ENCODE data around the gene WNT3.

WNT3 gene

DNA sequence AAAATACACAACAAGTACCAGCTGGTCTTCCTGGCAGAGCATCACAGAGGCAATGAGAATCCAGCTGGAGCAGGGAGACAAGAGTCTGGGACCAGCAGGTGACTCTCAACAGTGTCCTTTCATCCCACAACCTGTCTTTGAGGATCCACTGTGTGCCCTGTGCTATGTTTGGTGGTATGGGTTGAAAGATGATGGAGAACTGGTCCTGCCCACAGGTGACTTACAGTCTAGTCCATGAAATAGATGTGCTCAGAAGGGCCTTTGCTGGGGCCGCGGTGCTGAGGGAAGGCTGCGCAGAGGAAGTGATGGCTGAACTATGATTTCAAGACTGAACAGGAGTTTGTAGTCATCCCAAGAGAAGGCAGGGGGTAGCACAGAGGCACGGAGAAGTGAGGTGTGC lies 17.9 kb downstream of the WNT3 start (continued):
- TF ChIP-seq, protein P1, sequence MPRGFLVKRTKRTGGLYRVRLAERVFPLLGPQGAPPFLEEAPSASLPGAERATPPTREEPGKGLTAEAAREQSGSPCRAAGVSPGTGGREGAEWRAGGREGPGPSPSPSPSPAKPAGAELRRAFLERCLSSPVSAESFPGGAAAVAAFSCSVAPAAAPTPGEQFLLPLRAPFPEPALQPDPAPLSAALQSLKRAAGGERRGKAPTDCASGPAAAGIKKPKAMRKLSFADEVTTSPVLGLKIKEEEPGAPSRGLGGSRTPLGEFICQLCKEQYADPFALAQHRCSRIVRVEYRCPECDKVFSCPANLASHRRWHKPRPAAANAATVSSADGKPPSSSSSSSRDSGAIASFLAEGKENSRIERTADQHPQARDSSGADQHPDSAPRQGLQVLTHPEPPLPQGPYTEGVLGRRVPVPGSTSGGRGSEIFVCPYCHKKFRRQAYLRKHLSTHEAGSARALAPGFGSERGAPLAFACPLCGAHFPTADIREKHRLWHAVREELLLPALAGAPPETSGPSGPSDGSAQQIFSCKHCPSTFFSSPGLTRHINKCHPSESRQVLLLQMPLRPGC (tag by site-specific recombination; IDR thresholded peaks at IDR 0.05): no peak
- TF ChIP-seq ZBTB21 (tag by site-specific recombination; IDR thresholded peaks at IDR 0.05): no peak
- TF ChIP-seq ZNF202 (tag by site-specific recombination; IDR thresholded peaks at IDR 0.05; ENCODE audit: borderline replicate concordance): no peak
- no peak for TF ChIP-seq PRDM1 (tag by site-specific recombination; IDR thresholded peaks at IDR 0.05)
- no peak for TF ChIP-seq ZNF350 (tag by site-specific recombination; IDR thresholded peaks at IDR 0.05)
- TF ChIP-seq ZNF157 (tag by site-specific recombination; IDR thresholded peaks at IDR 0.05): no peak
- no peak for TF ChIP-seq ZFP37 (tag by site-specific recombination; IDR thresholded peaks at IDR 0.05)

DNA sequence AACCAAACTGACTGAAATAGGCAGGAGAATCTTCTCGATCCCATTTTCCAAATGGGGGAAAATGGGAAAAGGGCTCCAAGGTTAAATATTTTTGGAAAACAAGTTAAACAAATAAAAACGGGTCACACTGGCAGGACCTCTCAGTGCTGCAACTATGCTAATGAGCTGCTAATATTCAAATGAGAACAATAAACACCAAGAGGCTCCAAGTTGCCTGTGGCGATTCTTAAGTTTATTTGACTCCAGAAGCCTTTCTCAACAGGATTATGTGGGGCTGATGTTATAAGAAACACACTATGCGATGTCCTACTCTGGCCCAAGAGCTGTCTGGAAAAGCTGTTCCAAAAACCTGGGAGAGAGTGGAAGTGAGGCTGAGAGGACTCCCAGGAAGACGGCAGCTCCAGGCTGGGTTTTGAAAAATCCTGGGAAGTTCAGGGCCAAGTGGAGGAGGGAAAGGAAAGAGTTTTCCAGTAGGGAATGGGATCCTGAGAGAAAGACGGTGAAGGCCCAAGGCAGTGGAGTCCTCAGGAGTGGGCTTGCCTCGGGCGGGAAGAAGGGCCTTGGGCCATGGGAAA lies 21.4 kb downstream of the WNT3 start:
- CTCF ChIA-PET: interaction anchor here (0.8 to 1.1 kb wide), 5 partner anchors 12 to 46 kb away, joined by 3 to 6 read pairs (median 4); no protein-coding TSS in a partner anchor
- no peak overlapping the region for H3K27ac ChIP-seq (ENCODE audit: extremely low read depth, low read depth, low read length)
- POLR2A ChIA-PET: interaction anchor here (1.1 kb wide), 1 partner anchor 11 kb away, joined by 3 read pairs; no protein-coding TSS in a partner anchor
- H3K36me3 ChIP-seq (ENCODE audit: control insufficient read depth in 2 of 2, insufficient read depth in 1 of 2, low read length in 2 of 2): no peaks in the 10 kb centered on the region
- no peak overlapping the region for H3K4me3 ChIP-seq (ENCODE audit: low read depth, low read length)
- TF ChIP-seq IKZF3 (tag by site-specific recombination; IDR thresholded peaks at IDR 0.05) (0 out of 2 replicates have a peak, but pooled peaks have one; percentile 33), HOXD13 (CRISPR knock-in tag; IDR thresholded peaks at IDR 0.05; ENCODE audit: borderline replicate concordance) (no peak)
- no peaks in the 10 kb centered on the region for H3K4me1 ChIP-seq (ENCODE audit: control insufficient read depth, insufficient read depth, low read length)
- H3K9me3 ChIP-seq (ENCODE audit: control insufficient read depth, insufficient read depth, low read depth, low read length): no peaks in the 10 kb centered on the region

DNA sequence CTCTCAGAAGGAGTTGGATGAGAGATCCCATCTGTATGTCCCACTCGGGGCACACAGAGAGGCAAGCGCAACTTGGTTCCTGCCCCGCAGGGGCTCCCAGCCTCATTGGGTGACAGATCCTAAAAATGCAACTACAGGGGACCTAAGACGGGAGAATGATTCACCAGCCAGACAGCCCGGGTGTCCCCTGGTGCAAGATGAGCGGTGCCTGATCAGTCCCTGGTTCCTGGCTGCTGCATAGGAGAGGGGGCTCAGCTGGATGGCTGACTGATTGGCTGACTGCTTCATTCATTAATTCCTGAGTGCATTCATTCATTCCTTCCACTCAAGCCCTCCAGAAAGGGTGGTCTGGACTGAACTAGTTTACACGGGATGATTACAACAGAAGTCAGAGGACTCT lies 22.0 kb downstream of the WNT3 start:
- ChIA-PET CTCF (interaction anchor here (0.6 to 1.1 kb wide), 6 partner anchors 11 to 69 kb away, joined by 3 to 6 read pairs (median 4); no protein-coding TSS in a partner anchor), POLR2A (interaction anchor here (1.1 kb wide), 1 partner anchor 11 kb away, joined by 3 read pairs; no protein-coding TSS in a partner anchor)
- Histone ChIP-seq H3K4me3 (ENCODE audit: low read depth, low read length) (no peak overlapping the region), H3K4me1 (ENCODE audit: control insufficient read depth, insufficient read depth, low read length) (no peaks in the 10 kb centered on the region), H3K36me3 (ENCODE audit: control insufficient read depth in 2 of 2, insufficient read depth in 1 of 2, low read length in 2 of 2) (no peaks in the 10 kb centered on the region), H3K9me3 (ENCODE audit: control insufficient read depth, insufficient read depth, low read depth, low read length) (no peaks in the 10 kb centered on the region), H3K27ac (ENCODE audit: extremely low read depth, low read depth, low read length) (no peak overlapping the region)
- peak; percentile 47 for TF ChIP-seq ZIC2 (tag by site-specific recombination; IDR thresholded peaks at IDR 0.05)
- no peak for TF ChIP-seq ZNF138 (tag by site-specific recombination; IDR thresholded peaks at IDR 0.05; ENCODE audit: borderline replicate concordance)

DNA sequence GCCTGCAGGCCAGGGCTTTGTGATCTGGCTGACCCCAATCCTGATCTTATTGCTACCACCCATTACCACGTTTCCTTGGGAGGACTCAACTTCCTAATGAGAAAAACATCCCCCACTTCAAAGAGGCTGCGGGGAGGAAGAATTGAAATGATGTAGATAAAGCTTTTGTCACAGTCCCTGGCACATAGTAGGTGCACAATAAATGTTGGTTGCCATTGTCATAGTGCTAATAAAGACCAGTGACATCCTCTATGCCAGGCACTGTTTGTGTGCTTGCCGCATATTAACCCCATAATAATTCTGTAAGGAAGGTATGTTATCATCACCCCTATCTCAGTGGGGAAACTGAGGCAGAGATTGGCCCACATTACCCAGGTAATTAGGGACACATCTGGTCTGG lies 22.4 kb downstream of the WNT3 start:
- no peaks in the 10 kb centered on the region for H3K4me1 ChIP-seq (ENCODE audit: control insufficient read depth, insufficient read depth, low read length)
- H3K4me3 ChIP-seq (ENCODE audit: low read depth, low read length): no peak overlapping the region
- ChIA-PET POLR2A (interaction anchor here (1.1 kb wide), 1 partner anchor 12 kb away, joined by 3 read pairs; no protein-coding TSS in a partner anchor), CTCF (interaction anchor here (0.6 to 1.1 kb wide), 4 partner anchors 11 to 68 kb away, joined by 3 to 4 read pairs (median 4); no protein-coding TSS in a partner anchor)
- no peaks in the 10 kb centered on the region for H3K9me3 ChIP-seq (ENCODE audit: control insufficient read depth, insufficient read depth, low read depth, low read length)
- H3K27ac ChIP-seq (ENCODE audit: extremely low read depth, low read depth, low read length): no peak overlapping the region
- H3K36me3 ChIP-seq (ENCODE audit: control insufficient read depth in 2 of 2, insufficient read depth in 1 of 2, low read length in 2 of 2): no peaks in the 10 kb centered on the region
- TF ChIP-seq ZNF768 (tag by site-specific recombination; IDR thresholded peaks at IDR 0.05): no peak
- TF ChIP-seq, protein P2, sequence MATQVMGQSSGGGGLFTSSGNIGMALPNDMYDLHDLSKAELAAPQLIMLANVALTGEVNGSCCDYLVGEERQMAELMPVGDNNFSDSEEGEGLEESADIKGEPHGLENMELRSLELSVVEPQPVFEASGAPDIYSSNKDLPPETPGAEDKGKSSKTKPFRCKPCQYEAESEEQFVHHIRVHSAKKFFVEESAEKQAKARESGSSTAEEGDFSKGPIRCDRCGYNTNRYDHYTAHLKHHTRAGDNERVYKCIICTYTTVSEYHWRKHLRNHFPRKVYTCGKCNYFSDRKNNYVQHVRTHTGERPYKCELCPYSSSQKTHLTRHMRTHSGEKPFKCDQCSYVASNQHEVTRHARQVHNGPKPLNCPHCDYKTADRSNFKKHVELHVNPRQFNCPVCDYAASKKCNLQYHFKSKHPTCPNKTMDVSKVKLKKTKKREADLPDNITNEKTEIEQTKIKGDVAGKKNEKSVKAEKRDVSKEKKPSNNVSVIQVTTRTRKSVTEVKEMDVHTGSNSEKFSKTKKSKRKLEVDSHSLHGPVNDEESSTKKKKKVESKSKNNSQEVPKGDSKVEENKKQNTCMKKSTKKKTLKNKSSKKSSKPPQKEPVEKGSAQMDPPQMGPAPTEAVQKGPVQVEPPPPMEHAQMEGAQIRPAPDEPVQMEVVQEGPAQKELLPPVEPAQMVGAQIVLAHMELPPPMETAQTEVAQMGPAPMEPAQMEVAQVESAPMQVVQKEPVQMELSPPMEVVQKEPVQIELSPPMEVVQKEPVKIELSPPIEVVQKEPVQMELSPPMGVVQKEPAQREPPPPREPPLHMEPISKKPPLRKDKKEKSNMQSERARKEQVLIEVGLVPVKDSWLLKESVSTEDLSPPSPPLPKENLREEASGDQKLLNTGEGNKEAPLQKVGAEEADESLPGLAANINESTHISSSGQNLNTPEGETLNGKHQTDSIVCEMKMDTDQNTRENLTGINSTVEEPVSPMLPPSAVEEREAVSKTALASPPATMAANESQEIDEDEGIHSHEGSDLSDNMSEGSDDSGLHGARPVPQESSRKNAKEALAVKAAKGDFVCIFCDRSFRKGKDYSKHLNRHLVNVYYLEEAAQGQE (tag by site-specific recombination; IDR thresholded peaks at IDR 0.05): no peak
- TF ChIP-seq, protein P3, sequence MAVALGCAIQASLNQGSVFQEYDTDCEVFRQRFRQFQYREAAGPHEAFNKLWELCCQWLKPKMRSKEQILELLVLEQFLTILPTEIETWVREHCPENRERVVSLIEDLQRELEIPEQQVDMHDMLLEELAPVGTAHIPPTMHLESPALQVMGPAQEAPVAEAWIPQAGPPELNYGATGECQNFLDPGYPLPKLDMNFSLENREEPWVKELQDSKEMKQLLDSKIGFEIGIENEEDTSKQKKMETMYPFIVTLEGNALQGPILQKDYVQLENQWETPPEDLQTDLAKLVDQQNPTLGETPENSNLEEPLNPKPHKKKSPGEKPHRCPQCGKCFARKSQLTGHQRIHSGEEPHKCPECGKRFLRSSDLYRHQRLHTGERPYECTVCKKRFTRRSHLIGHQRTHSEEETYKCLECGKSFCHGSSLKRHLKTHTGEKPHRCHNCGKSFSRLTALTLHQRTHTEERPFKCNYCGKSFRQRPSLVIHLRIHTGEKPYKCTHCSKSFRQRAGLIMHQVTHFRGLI (tag by site-specific recombination; IDR thresholded peaks at IDR 0.05): no peak
- no peak for TF ChIP-seq ZNF391 (tag by site-specific recombination; IDR thresholded peaks at IDR 0.05; ENCODE audit: borderline replicate concordance, low read depth)
- no peak for TF ChIP-seq ZFP69B (tag by site-specific recombination; IDR thresholded peaks at IDR 0.05)
- no peak for TF ChIP-seq ZNF16 (tag by site-specific recombination; IDR thresholded peaks at IDR 0.05; ENCODE audit: low read depth)
- TF ChIP-seq, protein P4, sequence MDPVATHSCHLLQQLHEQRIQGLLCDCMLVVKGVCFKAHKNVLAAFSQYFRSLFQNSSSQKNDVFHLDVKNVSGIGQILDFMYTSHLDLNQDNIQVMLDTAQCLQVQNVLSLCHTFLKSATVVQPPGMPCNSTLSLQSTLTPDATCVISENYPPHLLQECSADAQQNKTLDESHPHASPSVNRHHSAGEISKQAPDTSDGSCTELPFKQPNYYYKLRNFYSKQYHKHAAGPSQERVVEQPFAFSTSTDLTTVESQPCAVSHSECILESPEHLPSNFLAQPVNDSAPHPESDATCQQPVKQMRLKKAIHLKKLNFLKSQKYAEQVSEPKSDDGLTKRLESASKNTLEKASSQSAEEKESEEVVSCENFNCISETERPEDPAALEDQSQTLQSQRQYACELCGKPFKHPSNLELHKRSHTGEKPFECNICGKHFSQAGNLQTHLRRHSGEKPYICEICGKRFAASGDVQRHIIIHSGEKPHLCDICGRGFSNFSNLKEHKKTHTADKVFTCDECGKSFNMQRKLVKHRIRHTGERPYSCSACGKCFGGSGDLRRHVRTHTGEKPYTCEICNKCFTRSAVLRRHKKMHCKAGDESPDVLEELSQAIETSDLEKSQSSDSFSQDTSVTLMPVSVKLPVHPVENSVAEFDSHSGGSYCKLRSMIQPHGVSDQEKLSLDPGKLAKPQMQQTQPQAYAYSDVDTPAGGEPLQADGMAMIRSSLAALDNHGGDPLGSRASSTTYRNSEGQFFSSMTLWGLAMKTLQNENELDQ (tag by site-specific recombination; IDR thresholded peaks at IDR 0.05; ENCODE audit: low read depth): no peak
- TF ChIP-seq ZNF239 (tag by site-specific recombination; IDR thresholded peaks at IDR 0.05): no peak
- no peak for TF ChIP-seq ZNF473 (tag by site-specific recombination; IDR thresholded peaks at IDR 0.05)
- no peak for TF ChIP-seq MYNN (tag by site-specific recombination; IDR thresholded peaks at IDR 0.05; ENCODE audit: borderline replicate concordance)
